DND-41 (cell line): ENCODE results near the gene CHD6.

Experiments used
- ATAC-seq: fragments of 200-7000 bp; cut with Tn5 transposase; 3 replicates; pipeline ENCODE4 v1.9.1; 2021; ENCODE audit warnings: low read depth; ENCODE audit not compliant: insufficient read depth
- DNase-seq: peaks from one replicate; pipeline ENCODE4 v3.0.0-alpha.2; 2020
- H2AFZ ChIP-seq: 2 replicates; pipeline ENCODE4 v1.6.0; 2012; ENCODE audit warnings: low read depth, low read length
- H3K27ac ChIP-seq: 2 replicates; pipeline ENCODE4 v1.5.1; 2012; ENCODE audit warnings: low read length, inconsistent platforms
- H3K27me3 ChIP-seq: fragments of 200-600 bp; sonication (generic); 2 replicates; pipeline ENCODE4 v1.6.0; 2012; ENCODE audit warnings: low read length, mild to moderate bottlenecking, inconsistent platforms; ENCODE audit not compliant: insufficient read depth, poor library complexity
- H3K36me3 ChIP-seq: 2 replicates; pipeline ENCODE4 v1.5.1; 2012; ENCODE audit warnings: low read length, inconsistent platforms; ENCODE audit not compliant: insufficient read depth
- H3K4me1 ChIP-seq: 2 replicates; pipeline ENCODE4 v1.5.1; 2012; ENCODE audit warnings: mild to moderate bottlenecking, low read length; ENCODE audit not compliant: insufficient read depth
- H3K4me2 ChIP-seq: 2 replicates; pipeline ENCODE4 v1.6.0; 2012; ENCODE audit warnings: mild to moderate bottlenecking, moderate library complexity, low read length, inconsistent platforms; ENCODE audit not compliant: insufficient read depth
- H3K4me3 ChIP-seq, 2 experiments: fragments of 200-600 bp in 1 of 2; shearing (Covaris generic) in 1 of 2; 2 replicates each; pipeline ENCODE4 v1.5.1; 2012 to 2016; ENCODE audit warnings: inconsistent platforms in 2 of 2, low read length in 2 of 2, mild to moderate bottlenecking in 2 of 2, low read depth in 1 of 2, moderate library complexity in 1 of 2
- H3K79me2 ChIP-seq: 2 replicates; pipeline ENCODE4 v1.6.0; 2012; ENCODE audit warnings: low read length, inconsistent platforms; ENCODE audit not compliant: insufficient read depth
- H3K9ac ChIP-seq: 2 replicates; pipeline ENCODE4 v1.6.0; 2012; ENCODE audit warnings: low read depth, mild to moderate bottlenecking, inconsistent platforms, low read length, moderate library complexity
- H3K9me3 ChIP-seq: 2 replicates; pipeline ENCODE4 v1.5.1; 2012; ENCODE audit warnings: low read length, moderate library complexity, mild to moderate bottlenecking, inconsistent platforms; ENCODE audit not compliant: insufficient read depth, severe bottlenecking
- H4K20me1 ChIP-seq: 2 replicates; pipeline ENCODE4 v1.6.0; 2012; ENCODE audit warnings: low read length; ENCODE audit not compliant: insufficient read depth
- EZH2 ChIP-seq: IDR thresholded peaks from 3 replicates; pipeline ENCODE4 v1.6.1; 2012; ENCODE audit warnings: borderline replicate concordance, low read depth, mild to moderate bottlenecking, moderate library complexity, low read length, inconsistent platforms; ENCODE audit not compliant: severe bottlenecking
- TF ChIP-seq, protein P1 (sequence below): IDR thresholded peaks from 2 replicates; pipeline ENCODE4 v1.5.1; 2012; ENCODE audit warnings: borderline replicate concordance, low read length, moderate library complexity, mild to moderate bottlenecking; ENCODE audit not compliant: poor library complexity, severe bottlenecking; ENCODE audit errors: extremely low read depth

Gene CHD6

DNA sequence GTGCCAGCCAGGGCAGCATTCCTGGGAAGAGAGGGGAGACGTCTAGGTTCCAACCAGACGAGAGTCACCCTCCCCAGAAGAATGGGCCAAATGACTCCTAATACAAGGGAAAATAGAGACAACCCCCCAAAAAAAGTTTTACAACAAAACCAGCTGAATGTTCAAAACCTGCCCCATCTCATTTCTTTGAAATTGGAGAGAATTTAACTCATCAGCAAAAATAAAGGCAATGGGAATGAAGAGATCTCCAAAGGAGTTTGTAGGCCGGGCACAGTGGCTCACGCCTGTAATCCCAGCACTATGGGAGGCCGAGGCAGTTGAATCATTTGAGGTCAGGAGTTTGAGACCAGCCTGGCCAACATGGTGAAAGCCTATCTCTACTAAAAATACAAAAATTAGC is 241.8 kb downstream of the CHD6 start:
- DNase-seq (no peak), ATAC-seq (no peak)
- no peaks in the 10 kb centered on the region for H4K20me1 ChIP-seq
- H3K9ac ChIP-seq, result no peak overlapping the region
- no peaks in the 10 kb centered on the region for H3K9me3 ChIP-seq
- H3K27me3 ChIP-seq, result peaks cover 22% of the 10 kb centered on the region
- no peaks in the 10 kb centered on the region for H3K79me2 ChIP-seq
- no peak overlapping the region for H3K4me2 ChIP-seq
- H3K4me1 ChIP-seq, result no peaks in the 10 kb centered on the region
- H2AFZ ChIP-seq, result no peak overlapping the region
- no peaks in the 10 kb centered on the region for H3K36me3 ChIP-seq
- no peak overlapping the region for H3K27ac ChIP-seq
- no peak overlapping the region for H3K4me3 ChIP-seq
- TF ChIP-seq EZH2, result no peak
- TF ChIP-seq, protein P1, sequence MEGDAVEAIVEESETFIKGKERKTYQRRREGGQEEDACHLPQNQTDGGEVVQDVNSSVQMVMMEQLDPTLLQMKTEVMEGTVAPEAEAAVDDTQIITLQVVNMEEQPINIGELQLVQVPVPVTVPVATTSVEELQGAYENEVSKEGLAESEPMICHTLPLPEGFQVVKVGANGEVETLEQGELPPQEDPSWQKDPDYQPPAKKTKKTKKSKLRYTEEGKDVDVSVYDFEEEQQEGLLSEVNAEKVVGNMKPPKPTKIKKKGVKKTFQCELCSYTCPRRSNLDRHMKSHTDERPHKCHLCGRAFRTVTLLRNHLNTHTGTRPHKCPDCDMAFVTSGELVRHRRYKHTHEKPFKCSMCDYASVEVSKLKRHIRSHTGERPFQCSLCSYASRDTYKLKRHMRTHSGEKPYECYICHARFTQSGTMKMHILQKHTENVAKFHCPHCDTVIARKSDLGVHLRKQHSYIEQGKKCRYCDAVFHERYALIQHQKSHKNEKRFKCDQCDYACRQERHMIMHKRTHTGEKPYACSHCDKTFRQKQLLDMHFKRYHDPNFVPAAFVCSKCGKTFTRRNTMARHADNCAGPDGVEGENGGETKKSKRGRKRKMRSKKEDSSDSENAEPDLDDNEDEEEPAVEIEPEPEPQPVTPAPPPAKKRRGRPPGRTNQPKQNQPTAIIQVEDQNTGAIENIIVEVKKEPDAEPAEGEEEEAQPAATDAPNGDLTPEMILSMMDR, result no peak

DNA sequence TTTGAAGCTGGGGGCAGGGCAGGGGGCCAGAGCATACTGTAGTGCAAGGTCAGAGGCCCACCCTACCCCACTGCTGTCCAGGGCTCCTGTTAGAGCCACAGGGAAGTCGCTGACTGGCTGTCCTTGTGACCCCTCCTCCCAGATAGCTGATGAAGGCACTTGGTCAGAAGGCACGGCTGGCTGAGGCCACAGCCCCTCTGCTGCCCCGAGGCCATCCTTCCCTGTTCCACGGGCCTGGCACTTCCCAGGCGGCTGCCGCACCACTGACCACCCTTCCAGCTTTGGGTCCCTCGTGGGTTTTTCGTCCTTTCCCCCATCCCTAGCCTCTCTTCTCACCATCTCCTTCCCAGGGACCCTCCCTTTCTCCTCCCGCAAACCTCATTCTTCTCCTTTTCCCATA is 242.3 kb downstream of the CHD6 start:
- TF ChIP-seq, protein P1, result no peak
- no peak for TF ChIP-seq EZH2
- no peak overlapping the region for H3K4me2 ChIP-seq
- H3K4me3 ChIP-seq, result no peak overlapping the region
- no peak overlapping the region for H3K9ac ChIP-seq
- no peaks in the 10 kb centered on the region for H3K79me2 ChIP-seq
- no peak for DNase-seq
- no peak overlapping the region for H2AFZ ChIP-seq
- H3K36me3 ChIP-seq, result no peaks in the 10 kb centered on the region
- no peak for ATAC-seq
- no peaks in the 10 kb centered on the region for H3K9me3 ChIP-seq
- H3K27ac ChIP-seq, result no peak overlapping the region
- no peaks in the 10 kb centered on the region for H3K4me1 ChIP-seq
- H3K27me3 ChIP-seq, result peaks cover 20% of the 10 kb centered on the region
- H4K20me1 ChIP-seq, result no peaks in the 10 kb centered on the region

DNA sequence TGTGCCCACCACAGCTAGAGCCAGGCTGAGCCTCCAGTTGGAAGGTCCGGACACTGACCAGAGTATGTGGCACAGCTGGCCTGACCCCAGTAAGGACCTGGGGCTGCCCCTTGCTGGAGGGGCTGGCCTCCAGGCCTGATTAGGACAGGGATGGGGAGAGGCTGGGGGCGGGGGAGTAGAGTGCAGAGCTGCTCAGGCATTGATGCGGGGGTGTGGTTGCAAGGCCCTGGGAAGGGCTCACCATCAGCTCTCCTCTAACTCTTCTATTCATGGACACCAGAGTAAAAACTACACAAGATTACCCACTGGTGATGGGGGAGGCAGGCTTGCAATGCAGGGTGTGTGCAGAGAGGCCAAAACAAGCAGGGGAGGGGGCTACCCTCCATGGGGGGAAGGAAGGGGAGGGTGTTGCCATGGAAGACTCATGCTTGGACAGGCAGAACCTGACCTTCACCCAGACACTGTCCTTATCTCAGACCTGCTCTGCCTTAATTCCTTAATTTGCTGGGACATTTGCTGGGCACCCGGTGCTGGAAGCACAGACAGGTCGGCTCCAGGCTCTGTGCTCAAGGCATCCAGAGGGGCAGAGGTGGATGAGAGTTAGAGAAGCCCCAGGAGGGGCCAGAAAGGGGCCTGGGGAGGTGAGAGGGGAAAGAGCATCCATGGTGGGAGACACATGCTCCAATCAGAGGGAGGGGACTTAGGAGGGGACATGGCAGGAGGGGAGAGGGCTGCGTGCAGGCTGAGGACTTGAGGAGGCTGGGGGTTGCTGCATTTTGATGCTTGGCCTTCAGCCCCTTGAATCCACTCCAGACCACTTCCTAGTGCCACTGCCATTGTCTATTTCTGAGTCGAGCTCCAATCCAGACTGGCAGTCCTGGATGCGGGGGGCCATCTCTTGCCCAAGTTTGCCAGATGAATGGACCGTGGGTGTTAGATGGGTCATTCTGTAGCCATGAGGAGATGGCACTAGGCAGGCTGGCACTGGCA is 244.0 kb downstream of the CHD6 start:
- no peaks in the 10 kb centered on the region for H3K4me1 ChIP-seq
- H3K27me3 ChIP-seq, result peaks cover 13% of the 10 kb centered on the region
- ATAC-seq, result no peak

More for the DNA sequence above, 244.0 kb downstream of the CHD6 start:
- no peak overlapping the region for H3K4me3 ChIP-seq
- TF ChIP-seq EZH2, result no peak
- TF ChIP-seq, protein P1, result no peak
- no peaks in the 10 kb centered on the region for H3K36me3 ChIP-seq
- no peak overlapping the region for H3K4me2 ChIP-seq
- no peak overlapping the region for H3K9ac ChIP-seq
- no peak for DNase-seq
- no peak overlapping the region for H3K27ac ChIP-seq
- no peaks in the 10 kb centered on the region for H3K79me2 ChIP-seq
- no peaks in the 10 kb centered on the region for H4K20me1 ChIP-seq
- H2AFZ ChIP-seq, result no peak overlapping the region
- H3K9me3 ChIP-seq, result no peaks in the 10 kb centered on the region
